HG03108 (cell line): ENCODE results near the gene SPTAN1.
A peak's percentile ranks its signal among the peaks of the same experiment; 100 is the strongest.
"Not testable (repeated sequence)": the region's sequence is repeated elsewhere in the genome, so short reads cannot be mapped to it uniquely, and the experiment has no call there.

ENCODE experiments used
- ATAC-seq: cut with Tn5 transposase; IDR thresholded peaks from one replicate; pipeline ENCODE4 v1.9.1; 2021; ENCODE audit warnings: moderate library complexity; ENCODE audit not compliant: unreplicated experiment

The SPTAN1 gene

GRCh38 chr9:128552744-128553440 is 505 bp downstream of the SPTAN1 start:
- ATAC-seq, result peak; percentile 28

- no peak for ATAC-seq
Measured at GRCh38 chr9:128553728-128554127, 1.3 kb downstream of the SPTAN1 start.

- no peak for ATAC-seq
Measured at GRCh38 chr9:128554155-128554862, 1.9 kb downstream of the SPTAN1 start.

GRCh38 chr9:128555180-128555721 is 2.9 kb downstream of the SPTAN1 start:
- no peak for ATAC-seq

GRCh38 chr9:128556276-128556675 is 3.9 kb downstream of the SPTAN1 start:
- ATAC-seq, result no peak

- no peak for ATAC-seq
Measured at GRCh38 chr9:128556926-128557634, 4.7 kb downstream of the SPTAN1 start.

GRCh38 chr9:128558431-128559310 is 6.3 kb downstream of the SPTAN1 start:
- peak; percentile 76 for ATAC-seq

- no peak for ATAC-seq
Measured at GRCh38 chr9:128565578-128565977, 13.2 kb downstream of the SPTAN1 start.

GRCh38 chr9:128568470-128569078 is 16.2 kb downstream of the SPTAN1 start:
- ATAC-seq, result no peak

GRCh38 chr9:128575469-128575868 is 23.1 kb downstream of the SPTAN1 start:
- no peak for ATAC-seq

- no peak for ATAC-seq
Measured at GRCh38 chr9:128575916-128576315, 23.5 kb downstream of the SPTAN1 start.

- no peak for ATAC-seq
Measured at GRCh38 chr9:128577206-128577605, 24.8 kb downstream of the SPTAN1 start.

GRCh38 chr9:128579194-128579593 is 26.8 kb downstream of the SPTAN1 start:
- no peak for ATAC-seq

GRCh38 chr9:128580731-128581130 is 28.3 kb downstream of the SPTAN1 start:
- no peak for ATAC-seq

GRCh38 chr9:128585155-128585554 is 32.8 kb downstream of the SPTAN1 start:
- ATAC-seq, result not testable (repeated sequence)

- ATAC-seq, result not testable (repeated sequence)
Measured at GRCh38 chr9:128586934-128587333, 34.5 kb downstream of the SPTAN1 start.

- no peak for ATAC-seq
Measured at GRCh38 chr9:128587453-128587852, 35.1 kb downstream of the SPTAN1 start.

GRCh38 chr9:128588581-128589233 is 36.3 kb downstream of the SPTAN1 start:
- ATAC-seq, result no peak

GRCh38 chr9:128593039-128593438 is 40.7 kb downstream of the SPTAN1 start:
- no peak for ATAC-seq

- ATAC-seq, result no peak
Measured at GRCh38 chr9:128593856-128594255, 41.5 kb downstream of the SPTAN1 start.
